ENCODE results near the gene RHOD. TPM values are rescaled to one million over a fixed set of nuclear protein-coding genes. Genes with fewer than 3 reads are reported as not detected.

Gene RHOD
- total RNA-seq, 1 experiment from 2014 or later: 24.7 TPM

DNA sequence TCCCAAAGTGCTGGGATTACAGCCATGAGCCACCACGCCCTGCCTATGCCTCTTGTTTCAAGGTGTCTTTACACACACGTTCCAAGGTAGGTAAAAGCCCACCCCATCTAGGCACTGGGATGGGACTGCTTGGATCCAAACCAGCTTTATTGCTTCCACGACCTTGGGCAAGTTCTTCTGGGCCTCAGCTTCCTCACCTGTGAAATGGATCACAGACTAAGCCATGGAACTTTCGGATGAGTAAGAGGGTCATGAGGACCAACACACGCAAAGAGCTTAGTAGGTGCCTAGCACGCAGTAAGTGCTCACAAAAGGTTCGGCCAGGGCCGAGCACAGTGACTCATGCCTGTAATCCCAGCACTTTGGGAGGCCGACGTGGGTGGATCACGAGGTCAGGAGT, 15.6 kb downstream of the RHOD start:
- intact Hi-C loops (cut with micrococcal nuclease; ENCODE audit: unreplicated experiment): no loop called here
- CTCF ChIA-PET: interaction anchor here (0.6 kb wide), 1 partner anchor 9 kb away, joined by 3 read pairs; no protein-coding TSS in a partner anchor
- no peak for DNase-seq
- Mint-ChIP-seq H3K4me1 (ENCODE audit: low read depth, unreplicated experiment) (no peaks in the 10 kb centered on the region), H3K4me3 (ENCODE audit: low read depth, unreplicated experiment) (no peak overlapping the region), H3K36me3 (ENCODE audit: insufficient read depth, unreplicated experiment) (peaks cover 12% of the 10 kb centered on the region), H3K27ac (ENCODE audit: unreplicated experiment) (no peak overlapping the region), H3K9me3 (ENCODE audit: low read depth, unreplicated experiment) (no peaks in the 10 kb centered on the region), H3K27me3 (ENCODE audit: unreplicated experiment) (no peaks in the 10 kb centered on the region)
- no TSS peak for BruUV-seq (replicated peaks)
- TF ChIP-seq, protein P1, sequence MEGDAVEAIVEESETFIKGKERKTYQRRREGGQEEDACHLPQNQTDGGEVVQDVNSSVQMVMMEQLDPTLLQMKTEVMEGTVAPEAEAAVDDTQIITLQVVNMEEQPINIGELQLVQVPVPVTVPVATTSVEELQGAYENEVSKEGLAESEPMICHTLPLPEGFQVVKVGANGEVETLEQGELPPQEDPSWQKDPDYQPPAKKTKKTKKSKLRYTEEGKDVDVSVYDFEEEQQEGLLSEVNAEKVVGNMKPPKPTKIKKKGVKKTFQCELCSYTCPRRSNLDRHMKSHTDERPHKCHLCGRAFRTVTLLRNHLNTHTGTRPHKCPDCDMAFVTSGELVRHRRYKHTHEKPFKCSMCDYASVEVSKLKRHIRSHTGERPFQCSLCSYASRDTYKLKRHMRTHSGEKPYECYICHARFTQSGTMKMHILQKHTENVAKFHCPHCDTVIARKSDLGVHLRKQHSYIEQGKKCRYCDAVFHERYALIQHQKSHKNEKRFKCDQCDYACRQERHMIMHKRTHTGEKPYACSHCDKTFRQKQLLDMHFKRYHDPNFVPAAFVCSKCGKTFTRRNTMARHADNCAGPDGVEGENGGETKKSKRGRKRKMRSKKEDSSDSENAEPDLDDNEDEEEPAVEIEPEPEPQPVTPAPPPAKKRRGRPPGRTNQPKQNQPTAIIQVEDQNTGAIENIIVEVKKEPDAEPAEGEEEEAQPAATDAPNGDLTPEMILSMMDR (IDR thresholded peaks at IDR 0.05; ENCODE audit: unreplicated experiment): no peak

DNA sequence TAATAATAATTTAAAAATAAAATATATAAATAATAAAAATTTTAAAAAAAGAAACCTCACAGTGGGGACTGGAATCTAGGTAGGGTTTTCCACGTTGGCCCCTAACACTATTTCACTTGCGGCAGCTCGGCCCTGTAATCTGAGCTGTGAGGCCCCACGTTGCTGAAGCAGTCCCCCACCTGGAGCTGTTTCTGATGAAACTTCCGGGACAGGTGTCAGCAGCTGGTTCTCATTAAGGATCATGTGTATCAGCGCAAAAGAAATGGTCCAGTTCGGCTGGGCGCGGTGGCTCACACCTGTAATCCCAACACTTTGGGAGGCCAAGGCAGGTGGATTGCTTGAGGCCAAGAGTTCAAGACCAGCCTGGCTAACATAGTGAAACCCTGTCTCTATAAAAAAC, 17.3 kb downstream of the RHOD start:
- Mint-ChIP-seq H3K4me1 (ENCODE audit: low read depth, unreplicated experiment) (peaks cover 3% of the 10 kb centered on the region), H3K27me3 (ENCODE audit: unreplicated experiment) (no peaks in the 10 kb centered on the region), H3K27ac (ENCODE audit: unreplicated experiment) (no peak overlapping the region), H3K4me3 (ENCODE audit: low read depth, unreplicated experiment) (no peak overlapping the region), H3K9me3 (ENCODE audit: low read depth, unreplicated experiment) (no peaks in the 10 kb centered on the region), H3K36me3 (ENCODE audit: insufficient read depth, unreplicated experiment) (peaks cover 12% of the 10 kb centered on the region)
- no peak for DNase-seq
- TF ChIP-seq, protein P1 (IDR thresholded peaks at IDR 0.05; ENCODE audit: unreplicated experiment): no peak
- intact Hi-C loops (cut with micrococcal nuclease; ENCODE audit: unreplicated experiment): no loop called here
- no TSS peak for BruUV-seq (replicated peaks)
- CTCF ChIA-PET: interaction anchor here (1.5 kb wide), 1 partner anchor 19 kb away, joined by 3 read pairs; no protein-coding TSS in a partner anchor

DNA sequence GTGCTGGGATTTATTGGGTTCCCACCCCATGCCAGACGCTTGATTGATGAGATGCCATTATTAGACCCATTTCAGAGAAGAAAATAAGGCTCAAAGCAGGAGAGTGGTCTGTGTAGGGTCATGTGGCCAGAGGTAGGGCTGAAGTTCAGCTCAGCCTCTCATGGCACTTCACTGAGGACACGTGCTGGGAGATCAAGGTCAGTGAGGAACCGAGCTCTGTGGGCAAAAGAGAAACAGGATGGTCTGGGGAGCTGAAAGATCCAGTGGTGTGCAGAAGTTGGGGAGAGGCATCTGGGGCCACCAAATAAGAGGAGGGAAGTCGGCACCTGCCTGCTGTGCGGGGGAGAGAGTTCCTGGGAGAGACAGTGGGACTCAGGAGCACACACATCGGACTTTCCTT, 19.6 kb downstream of the RHOD start:
- Mint-ChIP-seq H3K27ac (ENCODE audit: unreplicated experiment) (no peak overlapping the region), H3K36me3 (ENCODE audit: insufficient read depth, unreplicated experiment) (peaks cover 9% of the 10 kb centered on the region), H3K4me3 (ENCODE audit: low read depth, unreplicated experiment) (no peak overlapping the region), H3K4me1 (ENCODE audit: low read depth, unreplicated experiment) (peaks cover 9% of the 10 kb centered on the region), H3K9me3 (ENCODE audit: low read depth, unreplicated experiment) (no peaks in the 10 kb centered on the region), H3K27me3 (ENCODE audit: unreplicated experiment) (no peaks in the 10 kb centered on the region)
- CTCF ChIA-PET: interaction anchor here (1.0 to 1.6 kb wide), 3 partner anchors 14 to 19 kb away, joined by 3 to 5 read pairs (median 4); no protein-coding TSS in a partner anchor
- TF ChIP-seq, protein P1 (IDR thresholded peaks at IDR 0.05; ENCODE audit: unreplicated experiment): no peak
- no peak for DNase-seq
- no TSS peak for BruUV-seq (replicated peaks)
- intact Hi-C loops (cut with micrococcal nuclease; ENCODE audit: unreplicated experiment): no loop called here

DNA sequence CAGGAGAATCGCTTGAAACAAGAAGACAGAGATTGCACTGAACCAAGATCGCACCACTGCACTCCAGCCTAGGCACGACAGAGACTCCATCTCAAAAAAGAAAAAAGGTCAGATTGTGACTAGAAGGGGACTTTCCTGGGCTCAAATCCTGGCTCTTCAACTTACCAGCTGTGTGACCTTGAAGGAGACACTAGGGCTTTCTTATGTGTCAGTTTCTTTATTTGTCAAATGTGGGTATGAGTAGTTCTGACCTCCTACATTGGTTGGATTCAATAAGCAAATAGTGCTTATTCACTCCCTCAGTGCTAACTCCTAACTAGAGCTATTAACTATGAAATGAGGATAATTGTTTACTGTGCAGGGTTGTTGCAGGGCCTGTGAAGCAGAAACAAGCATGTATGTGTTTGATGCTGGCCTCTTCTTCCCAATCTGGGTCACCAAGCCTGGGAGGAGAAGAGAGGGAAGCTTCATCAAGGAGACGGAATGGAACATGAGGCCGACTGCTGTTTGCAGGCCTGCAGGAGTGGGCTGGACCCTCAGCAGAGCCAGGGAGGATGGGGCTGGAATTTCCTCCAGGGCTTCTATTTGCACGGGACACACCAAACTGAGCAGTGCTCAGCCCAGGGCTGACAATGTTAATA, 22.5 kb downstream of the RHOD start:
- H3K27ac Mint-ChIP-seq (ENCODE audit: unreplicated experiment): no peak overlapping the region
- BruUV-seq (replicated peaks): no TSS peak
- TF ChIP-seq, protein P1 (IDR thresholded peaks at IDR 0.05; ENCODE audit: unreplicated experiment): no peak
- intact Hi-C loops (cut with micrococcal nuclease; ENCODE audit: unreplicated experiment): no loop called here
- CTCF ChIA-PET: no interaction called here
- H3K27me3 Mint-ChIP-seq (ENCODE audit: unreplicated experiment): no peaks in the 10 kb centered on the region
- no peak for DNase-seq
- H3K4me3 Mint-ChIP-seq (ENCODE audit: low read depth, unreplicated experiment): no peak overlapping the region
- no peaks in the 10 kb centered on the region for H3K9me3 Mint-ChIP-seq (ENCODE audit: low read depth, unreplicated experiment)
- H3K36me3 Mint-ChIP-seq (ENCODE audit: insufficient read depth, unreplicated experiment): no peaks in the 10 kb centered on the region
- peaks cover 16% of the 10 kb centered on the region for H3K4me1 Mint-ChIP-seq (ENCODE audit: low read depth, unreplicated experiment)

All from Calu3 (cell line).